Measurements from ENCODE around the gene RABGAP1L.
"Not testable (repeated sequence)": the region's sequence is repeated elsewhere in the genome, so short reads cannot be mapped to it uniquely, and the experiment has no call there.

The RABGAP1L gene

GRCh38 chr1:174364996-174365736 is 205.8 kb downstream of the RABGAP1L start:
- no peak for DNase-seq (ENCODE audit: low spot score)

GRCh38 chr1:174366946-174367345 is 207.6 kb downstream of the RABGAP1L start:
- no peak for DNase-seq (ENCODE audit: low spot score)

- DNase-seq (ENCODE audit: low spot score): no peak
These were observed 208.6 kb downstream of the RABGAP1L start for GRCh38 chr1:174367892-174368291.

- DNase-seq (ENCODE audit: low spot score): no peak
These were observed 216.7 kb downstream of the RABGAP1L start for GRCh38 chr1:174376030-174376429.

GRCh38 chr1:174391716-174392115 is 232.4 kb downstream of the RABGAP1L start:
- no peak for DNase-seq (ENCODE audit: low spot score)

- no peak for DNase-seq (ENCODE audit: low spot score)
These were observed 234.6 kb downstream of the RABGAP1L start for GRCh38 chr1:174393885-174394284.

- no peak for DNase-seq (ENCODE audit: low spot score)
These were observed 237.9 kb downstream of the RABGAP1L start for GRCh38 chr1:174397261-174397660.

GRCh38 chr1:174398246-174398645 is 238.9 kb downstream of the RABGAP1L start:
- DNase-seq (ENCODE audit: low spot score): no peak

- DNase-seq (ENCODE audit: low spot score): no peak
These were observed 239.9 kb downstream of the RABGAP1L start for GRCh38 chr1:174399211-174399610.

- DNase-seq (ENCODE audit: low spot score): no peak
These were observed 241.8 kb downstream of the RABGAP1L start for GRCh38 chr1:174401075-174401474.

- no peak for DNase-seq (ENCODE audit: low spot score)
These were observed 245.9 kb downstream of the RABGAP1L start for GRCh38 chr1:174405219-174405618.

GRCh38 chr1:174406421-174406820 is 247.1 kb downstream of the RABGAP1L start:
- DNase-seq (ENCODE audit: low spot score): no peak

- peak; percentile 36 for DNase-seq (ENCODE audit: low spot score)
These were observed 248.3 kb downstream of the RABGAP1L start for GRCh38 chr1:174407665-174408064.

- DNase-seq (ENCODE audit: low spot score): no peak
These were observed 248.8 kb downstream of the RABGAP1L start for GRCh38 chr1:174408146-174408545.

GRCh38 chr1:174409801-174410200 is 250.5 kb downstream of the RABGAP1L start:
- not testable (repeated sequence) for DNase-seq (ENCODE audit: low spot score)

GRCh38 chr1:174413632-174414031 is 254.3 kb downstream of the RABGAP1L start:
- DNase-seq (ENCODE audit: low spot score): no peak

GRCh38 chr1:174414203-174414602 is 254.9 kb downstream of the RABGAP1L start:
- DNase-seq (ENCODE audit: low spot score): no peak

- no peak for DNase-seq (ENCODE audit: low spot score)
These were observed 256.2 kb downstream of the RABGAP1L start for GRCh38 chr1:174415506-174415905.

- no peak for DNase-seq (ENCODE audit: low spot score)
These were observed 258.6 kb downstream of the RABGAP1L start for GRCh38 chr1:174417921-174418320.

GRCh38 chr1:174425121-174425520 is 265.8 kb downstream of the RABGAP1L start:
- DNase-seq (ENCODE audit: low spot score): no peak

- DNase-seq (ENCODE audit: low spot score): no peak
These were observed 266.8 kb downstream of the RABGAP1L start for GRCh38 chr1:174426153-174426552.

- DNase-seq (ENCODE audit: low spot score): no peak
These were observed 268.7 kb downstream of the RABGAP1L start for GRCh38 chr1:174428033-174428432.

- DNase-seq (ENCODE audit: low spot score): no peak
These were observed 269.4 kb downstream of the RABGAP1L start for GRCh38 chr1:174428739-174429138.

GRCh38 chr1:174433451-174433850 is 274.1 kb downstream of the RABGAP1L start:
- peak; percentile 38 for DNase-seq (ENCODE audit: low spot score)
